ENCODE measurements around the gene PABPC1L. TPM values are rescaled to one million over a fixed set of nuclear protein-coding genes. Genes with fewer than 3 reads are reported as not detected.
A peak's percentile ranks its signal among the peaks of the same experiment; 100 is the strongest.
"Not testable (repeated sequence)": the region's sequence is repeated elsewhere in the genome, so short reads cannot be mapped to it uniquely, and the experiment has no call there.

PABPC1L gene
- total RNA-seq, result 46.4 TPM
- long read RNA-seq, partial matches to known transcripts, result 4 of 12 reads
- long read RNA-seq, other reads (novel, unspliced or antisense), result 6 of 12 reads

- peaks cover 7% of the 10 kb centered on the region for H3K4me1 ChIP-seq
- intact Hi-C loops (cut with DNase I), result no loop called here
- DNase-seq (peak; percentile 92), ATAC-seq (peak; percentile 94)
- no peaks in the 10 kb centered on the region for H3K9me3 ChIP-seq
- no peaks in the 10 kb centered on the region for H3K27me3 ChIP-seq
- peak within 1 kb of the TSS; percentile 65 for H3K4me3 ChIP-seq
- TF ChIP-seq, protein P1, sequence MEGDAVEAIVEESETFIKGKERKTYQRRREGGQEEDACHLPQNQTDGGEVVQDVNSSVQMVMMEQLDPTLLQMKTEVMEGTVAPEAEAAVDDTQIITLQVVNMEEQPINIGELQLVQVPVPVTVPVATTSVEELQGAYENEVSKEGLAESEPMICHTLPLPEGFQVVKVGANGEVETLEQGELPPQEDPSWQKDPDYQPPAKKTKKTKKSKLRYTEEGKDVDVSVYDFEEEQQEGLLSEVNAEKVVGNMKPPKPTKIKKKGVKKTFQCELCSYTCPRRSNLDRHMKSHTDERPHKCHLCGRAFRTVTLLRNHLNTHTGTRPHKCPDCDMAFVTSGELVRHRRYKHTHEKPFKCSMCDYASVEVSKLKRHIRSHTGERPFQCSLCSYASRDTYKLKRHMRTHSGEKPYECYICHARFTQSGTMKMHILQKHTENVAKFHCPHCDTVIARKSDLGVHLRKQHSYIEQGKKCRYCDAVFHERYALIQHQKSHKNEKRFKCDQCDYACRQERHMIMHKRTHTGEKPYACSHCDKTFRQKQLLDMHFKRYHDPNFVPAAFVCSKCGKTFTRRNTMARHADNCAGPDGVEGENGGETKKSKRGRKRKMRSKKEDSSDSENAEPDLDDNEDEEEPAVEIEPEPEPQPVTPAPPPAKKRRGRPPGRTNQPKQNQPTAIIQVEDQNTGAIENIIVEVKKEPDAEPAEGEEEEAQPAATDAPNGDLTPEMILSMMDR (IDR thresholded peaks at IDR 0.05), result no peak
- H3K36me3 ChIP-seq, result peaks cover 47% of the 10 kb centered on the region
- no peak within 1 kb of the TSS for H3K27ac ChIP-seq
Observed at GRCh38 chr20:44909872-44910689, at the start of gene PABPC1L. Gene PABPC1L, plus strand, starts transcription at chr20:44910060. Its CDS starts 84 bp downstream, at chr20:44910144.

DNA sequence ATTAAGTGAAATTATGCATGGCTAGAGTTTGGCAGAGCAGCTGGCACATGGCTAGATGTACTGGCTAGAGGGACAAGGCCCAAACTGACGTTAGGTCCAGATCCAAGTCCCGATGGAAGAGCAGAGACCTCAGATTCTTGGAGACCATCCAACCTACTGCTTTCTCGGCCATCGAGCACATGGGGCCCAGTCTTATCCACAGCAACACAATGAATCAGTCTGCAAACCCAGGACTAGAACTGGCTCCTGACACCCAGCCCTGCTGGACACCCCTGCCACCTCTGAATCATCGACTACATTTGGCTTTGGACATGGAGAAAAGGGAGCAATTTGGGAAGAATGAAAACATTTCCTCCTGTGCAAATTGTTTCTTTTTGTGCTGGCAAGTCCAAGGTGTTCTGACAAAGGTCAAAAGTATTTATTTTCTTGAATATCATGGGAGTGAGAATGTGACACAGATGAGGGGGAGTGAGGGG is 48.3 kb upstream of the PABPC1L start:
- ATAC-seq (peak; percentile 14), DNase-seq (no peak)
- Histone ChIP-seq H3K4me3 (no peak overlapping the region), H3K27ac (no peak overlapping the region), H3K4me1 (no peaks in the 10 kb centered on the region), H3K27me3 (no peaks in the 10 kb centered on the region), H3K9me3 (no peaks in the 10 kb centered on the region), H3K36me3 (no peaks in the 10 kb centered on the region)
- TF ChIP-seq, protein P1 (IDR thresholded peaks at IDR 0.05), result no peak
- intact Hi-C loops (cut with DNase I), result loop anchor here (10.0 kb wide), 1 partner anchor 177 kb away; no protein-coding TSS in a partner anchor

GRCh38 chr20:44862286-44862685 is 47.6 kb upstream of the PABPC1L start:
- no peaks in the 10 kb centered on the region for H3K9me3 ChIP-seq
- no peaks in the 10 kb centered on the region for H3K27me3 ChIP-seq
- H3K27ac ChIP-seq, result no peak overlapping the region
- ATAC-seq (no peak), DNase-seq (no peak)
- TF ChIP-seq, protein P1 (IDR thresholded peaks at IDR 0.05), result no peak
- intact Hi-C loops (cut with DNase I), result loop anchor here (10.0 kb wide), 1 partner anchor 177 kb away; no protein-coding TSS in a partner anchor
- H3K4me3 ChIP-seq, result no peak overlapping the region
- no peaks in the 10 kb centered on the region for H3K4me1 ChIP-seq
- H3K36me3 ChIP-seq, result no peaks in the 10 kb centered on the region

DNA sequence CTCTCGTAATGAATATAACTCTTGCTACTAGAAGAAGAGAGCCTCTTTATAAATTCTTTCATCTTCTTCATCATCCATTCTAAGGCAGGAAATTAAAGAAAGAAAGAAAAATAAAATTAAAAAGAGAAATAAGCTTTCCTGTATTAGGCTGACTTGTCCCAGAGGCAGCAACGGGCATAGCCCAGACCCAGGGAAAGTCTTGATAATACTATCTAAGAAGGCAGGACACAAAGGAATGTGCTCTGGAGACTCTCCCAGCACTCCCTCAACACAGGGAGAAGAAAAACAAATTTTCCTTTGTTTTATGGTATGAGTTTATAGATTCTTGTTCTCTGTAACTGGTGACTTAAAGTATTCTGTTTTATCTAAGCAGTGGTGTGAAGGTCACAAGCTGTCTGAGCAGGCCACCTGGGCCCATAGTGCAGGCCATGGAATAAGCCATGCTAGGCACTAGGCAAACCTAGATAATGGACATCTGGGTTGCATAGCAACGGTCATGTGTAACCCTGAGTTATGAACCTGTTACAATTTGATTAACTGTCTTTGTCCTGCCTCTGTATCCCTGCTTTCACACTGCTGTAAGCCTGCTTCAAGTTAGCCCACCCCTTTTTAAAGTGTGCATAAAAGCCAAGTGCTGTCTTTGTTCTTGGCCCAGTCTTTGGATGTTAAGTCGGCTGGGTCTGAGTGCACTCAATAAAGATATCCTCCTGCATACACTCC is 46.3 kb upstream of the PABPC1L start:
- not testable (repeated sequence) for DNase-seq, H3K27ac ChIP-seq, H3K36me3 ChIP-seq, H3K27me3 ChIP-seq, H3K4me1 ChIP-seq, ATAC-seq, H3K9me3 ChIP-seq, H3K4me3 ChIP-seq
- intact Hi-C loops (cut with DNase I), result loop anchor here (10.0 kb wide), 1 partner anchor 179 kb away; no protein-coding TSS in a partner anchor

DNA sequence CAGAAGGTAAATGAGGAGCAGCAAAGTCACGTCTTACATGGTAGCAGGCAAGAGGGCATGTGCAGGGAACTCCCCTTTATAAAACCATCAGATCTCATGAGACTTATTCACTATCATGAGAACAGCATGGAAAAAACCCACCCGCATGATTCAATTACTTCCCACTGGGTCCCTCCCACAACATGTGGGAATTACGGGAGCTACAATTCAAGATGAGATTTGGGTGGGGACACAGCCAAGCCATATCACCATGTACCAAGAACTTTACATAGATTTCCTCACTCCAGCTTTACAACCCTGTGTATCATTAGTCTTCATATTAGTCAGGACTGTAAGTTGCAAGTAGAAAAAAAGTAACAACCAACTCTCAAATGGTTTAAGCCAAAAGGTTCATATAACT is 45.4 kb upstream of the PABPC1L start:
- H3K27me3 ChIP-seq, H3K27ac ChIP-seq, H3K4me3 ChIP-seq, H3K4me1 ChIP-seq, DNase-seq, ATAC-seq, H3K9me3 ChIP-seq, H3K36me3 ChIP-seq: not testable (repeated sequence)
- intact Hi-C loops (cut with DNase I), result loop anchor here (10.0 kb wide), 1 partner anchor 180 kb away; no protein-coding TSS in a partner anchor

GRCh38 chr20:44866703-44867335 is 43.0 kb upstream of the PABPC1L start:
- no peak for ATAC-seq

More at GRCh38 chr20:44866703-44867335, 43.0 kb upstream of the PABPC1L start:
- Histone ChIP-seq H3K27me3 (no peaks in the 10 kb centered on the region), H3K4me1 (no peaks in the 10 kb centered on the region), H3K36me3 (no peaks in the 10 kb centered on the region), H3K9me3 (no peaks in the 10 kb centered on the region), H3K4me3 (no peak overlapping the region), H3K27ac (no peak overlapping the region)
- DNase-seq, result no peak
- TF ChIP-seq, protein P1 (IDR thresholded peaks at IDR 0.05), result no peak
- intact Hi-C loops (cut with DNase I), result loop anchor here (5.0 to 10.0 kb wide), 2 partner anchors 120 to 182 kb away; partner anchors contain the start of gene KCNK15
